SJSA1 (cell line): ENCODE measurements around the gene AP1G2. TPM values are rescaled to one million over a fixed set of nuclear protein-coding genes. Genes with fewer than 3 reads are reported as not detected.

Experiments
- total RNA-seq: library from RNA; depleted of rRNA; stranded (reverse); fragments of >200 nt; shearing (Covaris generic); gene quantifications from 2 replicates; pipeline ENCODE4 v1.2.3, GENCODE V29; 2014; rRNA removed

The AP1G2 gene
- total RNA-seq, 1 experiment from 2014 or later = 0.74 TPM

Other genes starting within 250 kb of the AP1G2 start
- gene PABPN1, start 246.3 kb downstream of the AP1G2 start, total RNA-seq = 76.2 and 93.4 TPM in 2 replicates
- 1.7 and 3.2 TPM in 2 replicates for gene SLC22A17, start 214.9 kb downstream of the AP1G2 start, total RNA-seq
- not detected in 2 replicates for gene EFS, start 202.6 kb downstream of the AP1G2 start, total RNA-seq
- not detected in 2 replicates for gene IL25, start 195.0 kb downstream of the AP1G2 start, total RNA-seq
- not detected in 2 replicates for gene CMTM5, start 190.7 kb downstream of the AP1G2 start, total RNA-seq
- not detected in 2 replicates for gene MYH6, start 159.5 kb downstream of the AP1G2 start, total RNA-seq
- not detected in 2 replicates for gene MYH7, start 132.1 kb downstream of the AP1G2 start, total RNA-seq
- gene NGDN, start 98.1 kb downstream of the AP1G2 start, total RNA-seq = 51.6 and 53.1 TPM in 2 replicates
- not detected in 2 replicates for gene ZFHX2, start 16.0 kb downstream of the AP1G2 start, total RNA-seq
- gene THTPA, start 11.5 kb downstream of the AP1G2 start, total RNA-seq = 5.0 TPM in 2 replicates
- not detected in 2 replicates for gene JPH4, start 11.0 kb upstream of the AP1G2 start, total RNA-seq
- gene DHRS2, start 68.6 kb upstream of the AP1G2 start, total RNA-seq = 0.21 and 1.2 TPM in 2 replicates